Lung (tissue), 12 donors: ENCODE measurements around the gene SCN5A. TPM values are rescaled to one million over a fixed set of nuclear protein-coding genes. Genes with fewer than 3 reads are reported as not detected.

Experiments
- ATAC-seq: fragments of 200-7000 bp; cut with Tn5 transposase; one replicate; pipeline ENCODE4 v1.9.1; 2020; ENCODE audit warnings: moderate number of reproducible peaks; ENCODE audit not compliant: insufficient read depth, low FRiP score
- DNase-seq, 3 donors: peaks; one replicate each; pipeline ENCODE4 v3.0.0-alpha.2; 2013 to 2017
- H3K27ac ChIP-seq, 2 donors: one replicate each; pipeline ENCODE4 v1.5.1; 2013; ENCODE audit warnings: mild to moderate bottlenecking in 2 of 2, moderate library complexity in 2 of 2, control low read depth in 1 of 2, inconsistent platforms in 1 of 2, low read depth in 1 of 2, low read length in 1 of 2
- H3K27me3 ChIP-seq, 3 donors: one replicate each; pipeline ENCODE4 v1.5.1; 2013; ENCODE audit warnings: low read length in 2 of 3; ENCODE audit not compliant: control insufficient read depth in 3 of 3, insufficient read depth in 3 of 3
- H3K36me3 ChIP-seq, 4 donors: one replicate each; pipeline ENCODE4 v1.5.1; 2013; ENCODE audit warnings: low read length in 4 of 4, mild to moderate bottlenecking in 1 of 4, moderate library complexity in 1 of 4; ENCODE audit not compliant: control insufficient read depth in 4 of 4, insufficient read depth in 4 of 4
- H3K4me1 ChIP-seq, 5 donors: one replicate each; pipeline ENCODE4 v1.5.1; 2013; ENCODE audit warnings: low read length in 5 of 5, mild to moderate bottlenecking in 2 of 5, moderate library complexity in 1 of 5; ENCODE audit not compliant: control insufficient read depth in 5 of 5, insufficient read depth in 5 of 5
- H3K4me3 ChIP-seq: one replicate; pipeline ENCODE4 v1.5.1; 2013; ENCODE audit warnings: mild to moderate bottlenecking, control low read depth, moderate library complexity
- H3K9ac ChIP-seq, 2 donors: one replicate each; pipeline ENCODE4 v1.5.1; 2013; ENCODE audit warnings: low read length in 2 of 2, control low read depth in 1 of 2; ENCODE audit not compliant: insufficient read depth in 1 of 2
- H3K9me3 ChIP-seq, 4 donors: one replicate each; pipeline ENCODE4 v1.5.1; 2013; ENCODE audit warnings: low read length in 3 of 4, mild to moderate bottlenecking in 1 of 4, moderate library complexity in 1 of 4; ENCODE audit not compliant: control insufficient read depth in 4 of 4, insufficient read depth in 3 of 4
- WGBS, 2 donors: extraction: QIAGEN DNeasy Blood & Tissue Kit; methylation state at CpG; one replicate each; pipeline ENCODE4 v1.1.7; 2013; 5-methylcytosine and 5-hydroxymethylcytosine counted together
- polyA plus RNA-seq, 2 donors: library from polyadenylated mRNA; stranded (reverse); fragments of 200-250 nt; gene quantifications; one replicate each; pipeline ENCODE4 v1.2.1, GENCODE V29; 2013
- total RNA-seq, 2 donors: library from RNA; depleted of rRNA in 1 of 2; stranded (reverse); fragments of >200 nt in 1 of 2; gene quantifications; one replicate each; pipeline ENCODE4 v1.2.1, GENCODE V29; 2014 to 2021
- TF ChIP-seq, protein P1 (sequence below): IDR thresholded peaks from 2 replicates; pipeline ENCODE4 v1.5.1; 2012; ENCODE audit warnings: mild to moderate bottlenecking; ENCODE audit errors: control extremely low read depth, extremely low read depth
- donor health status: control.
- donor health status: control.
- donor health status: Bipolar disorder and iron deficiency.
- donor health status: healthy.
- donor health status: DM: yes; HTN: yes; CAD: no.

Gene SCN5A
- total and polyA plus RNA-seq, 4 donors, result 0.02 to 2.5 (median 0.37) TPM

DNA sequence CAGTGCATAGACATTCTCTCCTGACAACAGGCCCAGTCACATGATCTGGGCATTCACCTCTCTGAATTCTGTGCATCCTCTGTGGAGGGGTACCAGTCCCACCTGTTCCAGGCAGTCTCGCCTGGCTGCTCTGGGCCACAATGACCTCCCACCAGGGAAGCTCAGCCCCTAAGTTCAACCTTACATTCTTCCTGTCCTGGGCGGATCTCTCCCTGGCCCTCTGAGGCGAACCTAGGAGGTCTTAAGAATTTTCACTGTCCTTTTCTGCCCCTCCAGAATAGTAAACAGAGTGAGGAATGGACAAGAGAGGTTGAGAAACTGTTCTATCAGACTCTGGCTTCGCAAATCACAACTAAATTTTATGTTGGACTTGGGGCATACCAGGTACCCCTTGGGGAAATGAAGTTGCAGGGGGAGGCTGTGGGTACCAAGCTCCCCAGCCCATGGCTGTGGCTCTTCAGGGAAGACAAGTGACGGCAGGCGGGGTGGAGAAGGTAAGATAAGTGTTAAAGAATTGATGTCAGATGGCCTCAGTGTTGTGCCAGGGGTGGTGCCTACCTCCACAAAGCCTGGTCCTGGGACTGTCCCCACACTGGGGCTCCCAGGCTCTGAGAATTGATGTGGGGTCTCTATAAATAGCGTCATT lies 5.3 kb downstream of the SCN5A start:
- Histone ChIP-seq H3K27ac (peak overlapping the region in 1 of 2 donors; percentile 37), H3K9me3 (no peaks in the 10 kb centered on the region), H3K27me3 (peaks cover 4 to 16% (median 13%) of the 10 kb centered on the region in 3 donors), H3K9ac (no peak overlapping the region), H3K4me1 (peaks cover 0 to 5% (median 0%) of the 10 kb centered on the region in 5 donors), H3K4me3 (no peak overlapping the region), H3K36me3 (no peaks in the 10 kb centered on the region)
- peak in 1 of 3 donors; percentile 2 for DNase-seq
- TF ChIP-seq, protein P1, sequence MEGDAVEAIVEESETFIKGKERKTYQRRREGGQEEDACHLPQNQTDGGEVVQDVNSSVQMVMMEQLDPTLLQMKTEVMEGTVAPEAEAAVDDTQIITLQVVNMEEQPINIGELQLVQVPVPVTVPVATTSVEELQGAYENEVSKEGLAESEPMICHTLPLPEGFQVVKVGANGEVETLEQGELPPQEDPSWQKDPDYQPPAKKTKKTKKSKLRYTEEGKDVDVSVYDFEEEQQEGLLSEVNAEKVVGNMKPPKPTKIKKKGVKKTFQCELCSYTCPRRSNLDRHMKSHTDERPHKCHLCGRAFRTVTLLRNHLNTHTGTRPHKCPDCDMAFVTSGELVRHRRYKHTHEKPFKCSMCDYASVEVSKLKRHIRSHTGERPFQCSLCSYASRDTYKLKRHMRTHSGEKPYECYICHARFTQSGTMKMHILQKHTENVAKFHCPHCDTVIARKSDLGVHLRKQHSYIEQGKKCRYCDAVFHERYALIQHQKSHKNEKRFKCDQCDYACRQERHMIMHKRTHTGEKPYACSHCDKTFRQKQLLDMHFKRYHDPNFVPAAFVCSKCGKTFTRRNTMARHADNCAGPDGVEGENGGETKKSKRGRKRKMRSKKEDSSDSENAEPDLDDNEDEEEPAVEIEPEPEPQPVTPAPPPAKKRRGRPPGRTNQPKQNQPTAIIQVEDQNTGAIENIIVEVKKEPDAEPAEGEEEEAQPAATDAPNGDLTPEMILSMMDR, result no peak
- no peak for ATAC-seq
- 83 to 92% methylated on average over 7 of the region's 7 CpGs for WGBS, 2 donors

DNA sequence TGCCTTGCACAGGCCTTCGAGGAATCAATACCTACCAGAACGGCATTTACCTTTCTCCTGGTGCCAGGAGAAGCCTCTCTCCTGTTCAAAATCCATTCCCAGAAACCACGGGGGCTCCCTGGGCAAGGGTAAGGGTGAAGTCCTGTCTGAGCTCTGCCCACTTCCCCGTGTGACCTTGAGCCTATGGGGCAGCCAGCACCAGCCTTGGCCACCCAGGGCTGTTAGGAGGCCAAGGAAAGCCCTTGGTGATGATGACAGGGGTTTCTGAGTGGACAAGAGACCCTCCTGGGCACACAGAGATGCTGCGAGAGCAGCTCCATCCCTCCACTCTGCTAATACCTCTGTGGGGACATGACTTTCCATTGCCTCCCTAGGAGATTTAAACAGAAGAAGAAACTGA lies 5.9 kb downstream of the SCN5A start:
- no peak for ATAC-seq
- H3K4me3 ChIP-seq, result no peak overlapping the region
- H3K27me3 ChIP-seq, result peaks cover 4 to 12% (median 12%) of the 10 kb centered on the region in 3 donors

DNA sequence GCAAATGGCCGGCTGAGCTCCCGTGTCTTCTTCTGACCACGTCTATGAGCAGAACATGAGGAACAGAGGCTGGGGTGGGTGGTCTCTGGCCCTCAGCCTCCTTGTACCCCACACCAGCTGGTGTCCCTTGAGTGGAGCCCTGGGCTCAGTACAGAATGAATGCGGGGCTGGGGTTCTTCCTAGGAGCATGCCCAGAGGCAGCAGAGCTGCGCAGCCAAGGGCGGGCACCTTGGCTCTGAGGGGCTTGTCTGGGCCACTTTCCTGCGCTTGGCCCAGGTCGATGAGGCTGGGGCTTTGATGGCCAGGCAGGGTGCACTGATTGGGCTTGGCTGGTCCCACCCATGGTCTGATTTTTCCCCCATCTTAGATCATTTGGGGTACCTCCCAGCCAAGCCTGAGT lies 6.4 kb downstream of the SCN5A start:
- Histone ChIP-seq H3K4me3 (no peak overlapping the region), H3K4me1 (peaks cover 0 to 4% (median 0%) of the 10 kb centered on the region in 5 donors), H3K27me3 (peaks cover 4 to 8% (median 7%) of the 10 kb centered on the region in 3 donors), H3K27ac (no peak overlapping the region), H3K9me3 (no peaks in the 10 kb centered on the region), H3K36me3 (no peaks in the 10 kb centered on the region), H3K9ac (no peak overlapping the region)
- ATAC-seq (no peak), DNase-seq (no peak)
- 89 to 96% methylated on average over 6 to 8 of the region's 8 CpGs for WGBS, 2 donors
- TF ChIP-seq, protein P1, result no peak

More for the DNA sequence above, 5.9 kb downstream of the SCN5A start:
- DNase-seq, result peak in 1 of 3 donors; percentile 3
- Histone ChIP-seq H3K36me3 (no peaks in the 10 kb centered on the region), H3K9me3 (no peaks in the 10 kb centered on the region), H3K4me1 (peaks cover 0 to 4% (median 0%) of the 10 kb centered on the region in 5 donors), H3K27ac (peak overlapping the region in 1 of 2 donors; percentile 38), H3K9ac (no peak overlapping the region)
- 78 to 88% methylated on average over 5 of the region's 5 CpGs for WGBS, 2 donors
- TF ChIP-seq, protein P1, result no peak
